Measurements from ENCODE around the gene ZNF764. TPM values are rescaled to one million over a fixed set of nuclear protein-coding genes. Genes with fewer than 3 reads are reported as not detected.

ZNF764 gene
- total and polyA plus RNA-seq, 4 donors: 1.6 to 6.8 (median 4.2) TPM

GRCh38 chr16:30532285-30533145 is 25.7 kb downstream of the ZNF764 start:
- DNase-seq (ENCODE audit: low spot score): no peak
- no peak overlapping the region for H3K27ac ChIP-seq (ENCODE audit: low read depth in 1 of 2, low read length in 2 of 2)
- TF ChIP-seq FOXA2 (IDR thresholded peaks at IDR 0.05) (no peak), RAD21 (IDR thresholded peaks at IDR 0.05) (no peak), REST (IDR thresholded peaks at IDR 0.05) (no peak), SP1 (IDR thresholded peaks at IDR 0.05) (no peak), CTCF (IDR thresholded peaks at IDR 0.05; ENCODE audit: low read depth, low read length, missing input control) (no peak), HNF4A (conservative IDR thresholded peaks at IDR 0.05) (no peak), RXRA (IDR thresholded peaks at IDR 0.05) (no peak), YY1 (IDR thresholded peaks at IDR 0.05) (no peak), FOXA1 (IDR thresholded peaks at IDR 0.05) (no peak), ATF3 (IDR thresholded peaks at IDR 0.05) (no peak), NR2F2 (IDR thresholded peaks at IDR 0.05) (no peak), EGR1 (IDR thresholded peaks at IDR 0.05; ENCODE audit: low read depth in 2 of 2) (no peak), GABPA (IDR thresholded peaks at IDR 0.05 in 1 of 2, conservative IDR thresholded peaks at IDR 0.05 in 1 of 2) (no peak), TAF1 (conservative IDR thresholded peaks at IDR 0.05) (no peak)
- TF ChIP-seq, protein P1, sequence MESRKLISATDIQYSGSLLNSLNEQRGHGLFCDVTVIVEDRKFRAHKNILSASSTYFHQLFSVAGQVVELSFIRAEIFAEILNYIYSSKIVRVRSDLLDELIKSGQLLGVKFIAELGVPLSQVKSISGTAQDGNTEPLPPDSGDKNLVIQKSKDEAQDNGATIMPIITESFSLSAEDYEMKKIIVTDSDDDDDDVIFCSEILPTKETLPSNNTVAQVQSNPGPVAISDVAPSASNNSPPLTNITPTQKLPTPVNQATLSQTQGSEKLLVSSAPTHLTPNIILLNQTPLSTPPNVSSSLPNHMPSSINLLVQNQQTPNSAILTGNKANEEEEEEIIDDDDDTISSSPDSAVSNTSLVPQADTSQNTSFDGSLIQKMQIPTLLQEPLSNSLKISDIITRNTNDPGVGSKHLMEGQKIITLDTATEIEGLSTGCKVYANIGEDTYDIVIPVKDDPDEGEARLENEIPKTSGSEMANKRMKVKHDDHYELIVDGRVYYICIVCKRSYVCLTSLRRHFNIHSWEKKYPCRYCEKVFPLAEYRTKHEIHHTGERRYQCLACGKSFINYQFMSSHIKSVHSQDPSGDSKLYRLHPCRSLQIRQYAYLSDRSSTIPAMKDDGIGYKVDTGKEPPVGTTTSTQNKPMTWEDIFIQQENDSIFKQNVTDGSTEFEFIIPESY (IDR thresholded peaks at IDR 0.05): no peak
- TF ChIP-seq, protein P2, sequence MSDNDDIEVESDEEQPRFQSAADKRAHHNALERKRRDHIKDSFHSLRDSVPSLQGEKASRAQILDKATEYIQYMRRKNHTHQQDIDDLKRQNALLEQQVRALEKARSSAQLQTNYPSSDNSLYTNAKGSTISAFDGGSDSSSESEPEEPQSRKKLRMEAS (IDR thresholded peaks at IDR 0.05): no peak

More at GRCh38 chr16:30532285-30533145, 25.7 kb downstream of the ZNF764 start:
- Histone ChIP-seq H3K9ac (ENCODE audit: low read depth in 1 of 2, low read length in 2 of 2) (no peak overlapping the region), H3K27me3 (ENCODE audit: control insufficient read depth in 4 of 4, insufficient read depth in 4 of 4, low read length in 3 of 4) (no peaks in the 10 kb centered on the region), H3K9me3 (ENCODE audit: control insufficient read depth in 4 of 4, low read length in 3 of 4) (no peaks in the 10 kb centered on the region), H3K4me3 (ENCODE audit: low read depth in 1 of 3, low read length in 3 of 3) (no peak overlapping the region), H3K4me1 (ENCODE audit: control insufficient read depth in 4 of 4, insufficient read depth in 4 of 4, low read length in 3 of 4) (peaks cover 7 to 54% (median 32%) of the 10 kb centered on the region in 4 donors), H3K36me3 (ENCODE audit: control insufficient read depth in 4 of 4, insufficient read depth in 3 of 4, low read depth in 1 of 4, low read length in 3 of 4) (peaks cover 0 to 6% (median 1%) of the 10 kb centered on the region in 4 donors)
- WGBS: 96% methylated on average over 57 of the region's 57 CpGs
